Hypothalamus (tissue), 51 donors: ENCODE results near the gene SKIDA1.

Experiments used
- DNase-seq, 51 donors: peaks; one replicate each; lab custom pipeline; 2025; lab: John Stamatoyannopoulos, UW

SKIDA1 gene

DNA sequence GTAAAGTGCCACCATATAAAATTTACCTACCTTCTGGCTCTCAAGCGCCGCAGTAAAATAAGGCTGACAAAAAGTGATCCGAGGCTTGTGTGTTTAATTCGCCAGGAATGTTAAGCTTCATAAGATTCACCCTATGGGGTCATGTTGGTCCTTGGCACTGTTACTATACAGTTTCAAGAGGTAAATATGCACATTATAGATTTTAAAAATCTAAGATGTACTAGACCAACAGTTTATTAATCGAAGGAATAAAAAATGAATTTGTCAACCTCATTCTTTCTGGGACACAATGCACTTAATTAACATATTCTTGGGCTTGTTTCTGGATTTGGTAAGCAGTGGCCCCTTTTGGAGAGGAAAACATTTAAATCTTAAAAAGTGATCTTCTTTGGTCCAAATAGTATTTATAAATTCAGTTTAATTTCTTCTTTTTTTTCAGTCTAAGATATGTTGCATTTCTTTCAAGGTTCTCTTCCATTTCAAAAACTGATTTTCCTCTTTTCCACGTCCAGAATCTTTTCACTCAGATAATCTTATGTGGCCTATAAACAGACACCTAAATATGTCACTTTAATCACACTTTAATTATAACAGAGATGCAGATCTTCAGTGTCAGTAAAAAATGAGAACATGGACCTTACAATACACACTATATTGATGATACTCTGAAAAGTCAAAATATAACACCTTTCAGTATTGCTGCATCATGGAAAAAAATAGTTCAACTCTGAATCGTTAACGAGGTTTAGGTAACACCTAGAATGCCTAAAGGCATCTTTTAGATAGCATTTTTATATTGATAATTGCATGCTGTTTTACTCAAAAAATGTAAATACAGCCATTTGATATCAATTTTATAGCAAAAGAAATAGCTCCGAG, 3.8 kb upstream of the SKIDA1 start:
- no peak for DNase-seq

DNA sequence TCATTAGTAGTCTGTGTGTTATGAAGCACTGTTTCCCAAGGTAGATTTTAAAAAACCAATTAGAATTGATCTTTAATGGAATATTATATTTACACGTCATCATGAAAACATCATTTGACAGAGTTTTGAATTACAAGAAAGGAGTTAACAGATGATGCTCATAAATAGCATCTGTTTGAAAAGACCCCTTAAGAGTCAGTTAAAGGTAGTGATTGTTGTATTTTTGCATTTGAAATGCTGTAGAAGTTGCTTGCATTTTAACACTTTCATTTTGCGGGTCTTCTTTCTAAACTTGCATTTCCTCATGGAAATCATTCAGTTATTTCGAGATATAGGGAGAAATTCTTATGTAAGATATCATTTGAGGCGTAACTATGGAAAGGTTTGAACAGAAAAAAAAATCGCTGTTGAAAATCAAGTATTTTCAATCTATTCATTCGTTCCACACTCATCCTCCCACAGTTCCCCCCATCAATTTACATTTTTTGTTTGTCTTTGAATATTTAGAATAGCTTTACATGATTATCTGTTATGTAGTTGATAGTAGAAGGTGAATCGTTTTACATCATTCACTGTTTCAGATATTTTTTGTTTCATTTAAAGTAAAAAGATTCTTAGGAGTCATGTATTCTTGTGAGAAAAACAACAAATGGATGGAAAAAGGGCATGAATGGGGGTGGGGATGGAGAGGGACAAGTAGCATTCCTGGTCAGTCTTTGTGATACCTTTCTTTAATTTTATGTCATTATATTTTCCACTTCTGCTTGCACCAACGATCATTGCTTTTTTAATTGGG, 3.0 kb upstream of the SKIDA1 start:
- DNase-seq, result peak in 1 of 51 donors; percentile 66

DNA sequence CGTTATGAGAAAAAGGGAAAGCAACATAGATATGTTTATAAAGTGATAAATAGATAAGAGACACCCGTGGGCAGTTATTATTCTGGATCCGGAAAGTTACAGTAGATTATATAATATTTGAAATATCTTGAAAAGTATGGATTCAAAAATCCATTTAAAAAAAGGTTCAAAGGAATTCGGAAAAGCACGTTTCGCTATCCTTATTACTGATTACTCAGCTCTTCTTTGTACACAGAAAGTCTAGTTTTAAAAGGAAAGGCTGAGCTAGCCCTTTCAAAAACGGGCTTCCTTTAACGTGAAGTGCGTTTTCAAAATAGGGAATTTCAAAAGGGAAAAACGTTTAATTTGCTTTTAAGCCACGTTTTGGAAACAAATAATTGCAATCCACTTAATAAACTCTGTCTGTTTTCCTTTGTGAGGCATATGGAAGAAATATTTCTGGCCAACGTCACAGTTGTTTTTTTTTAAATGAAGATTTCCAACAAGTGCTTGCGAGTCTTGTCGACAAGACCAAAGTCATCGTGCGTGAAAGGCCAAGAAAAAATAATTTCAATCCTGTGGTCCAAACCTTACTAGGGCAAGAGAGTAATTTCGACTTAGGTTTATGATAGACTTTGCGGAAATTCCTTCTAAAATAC, 2.2 kb upstream of the SKIDA1 start:
- DNase-seq, result peak in 1 of 51 donors; percentile 74

GRCh38 chr10:21526860-21527597, 1.5 kb upstream of the SKIDA1 start:
- DNase-seq, result peak in 45 of 51 donors; percentile 34 to 89 (median 59)

GRCh38 chr10:21526188-21526859, 842 bp upstream of the SKIDA1 start:
- DNase-seq, result peak in 48 of 51 donors; percentile 34 to 92 (median 80)

- peak in 5 of 51 donors; percentile 7 to 80 (median 15) for DNase-seq
Observed at GRCh38 chr10:21524526-21525366, 736 bp downstream of the SKIDA1 start.

DNA sequence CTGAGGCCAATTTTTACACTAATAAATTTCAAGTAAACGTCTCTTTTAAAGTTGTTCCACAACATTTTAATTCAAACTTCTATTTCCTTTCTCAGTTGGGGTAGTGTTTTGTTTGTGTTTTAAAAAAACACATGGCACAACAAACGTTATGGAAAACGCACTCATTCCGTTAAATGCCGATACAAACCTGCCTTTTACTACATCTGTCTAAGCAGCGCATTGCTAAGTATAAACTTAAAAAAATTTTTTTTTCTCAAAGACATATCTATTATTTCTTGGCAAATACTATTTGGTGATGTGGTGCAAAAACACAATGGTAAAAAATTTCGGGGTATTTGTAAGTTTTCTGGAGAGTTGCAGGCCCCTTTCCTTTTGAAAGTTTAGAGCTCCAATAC, 1.4 kb downstream of the SKIDA1 start:
- no peak for DNase-seq

GRCh38 chr10:21523557-21524008, 1.9 kb downstream of the SKIDA1 start:
- DNase-seq, result peak in 4 of 51 donors; percentile 13 to 24 (median 16)

DNA sequence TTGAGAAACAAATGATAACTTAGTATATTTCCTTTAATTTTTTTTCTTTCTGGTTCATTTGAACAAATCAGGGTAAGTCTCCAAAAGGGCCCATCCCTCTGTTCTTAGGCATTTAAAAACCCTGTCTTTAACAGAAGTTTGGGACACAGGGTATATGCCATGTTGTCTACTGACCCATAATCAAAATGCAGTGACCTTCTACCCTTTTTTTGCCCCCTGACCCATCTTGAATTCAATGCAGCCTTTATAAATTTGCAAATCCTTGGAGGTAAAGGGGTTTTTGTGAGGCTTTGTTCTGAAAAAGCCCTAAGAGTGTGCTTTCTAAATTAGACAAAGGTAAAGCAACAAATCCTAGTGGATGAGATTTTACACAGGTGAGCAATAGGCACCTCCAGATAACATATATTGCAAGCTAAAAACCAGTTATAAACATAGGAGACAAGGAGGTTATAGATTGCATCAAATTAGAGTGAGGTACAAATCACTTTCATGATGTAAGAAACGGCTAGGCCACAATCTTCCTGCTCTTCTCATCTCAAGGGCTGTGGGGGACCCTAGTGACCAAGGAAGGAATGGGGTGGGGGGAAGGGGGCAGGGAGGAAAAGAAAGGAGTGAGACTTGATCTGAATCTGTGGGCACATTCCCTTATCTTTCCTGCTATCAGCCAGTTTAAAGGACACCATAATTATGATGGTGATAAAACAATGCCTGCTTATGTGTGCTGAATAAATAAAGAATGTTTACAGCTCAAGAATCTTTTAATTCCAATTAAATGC, 2.7 kb downstream of the SKIDA1 start:
- no peak for DNase-seq

- no peak for DNase-seq
Observed at GRCh38 chr10:21521751-21522533, 3.5 kb downstream of the SKIDA1 start.

GRCh38 chr10:21520949-21521348, 4.5 kb downstream of the SKIDA1 start:
- no peak for DNase-seq

DNA sequence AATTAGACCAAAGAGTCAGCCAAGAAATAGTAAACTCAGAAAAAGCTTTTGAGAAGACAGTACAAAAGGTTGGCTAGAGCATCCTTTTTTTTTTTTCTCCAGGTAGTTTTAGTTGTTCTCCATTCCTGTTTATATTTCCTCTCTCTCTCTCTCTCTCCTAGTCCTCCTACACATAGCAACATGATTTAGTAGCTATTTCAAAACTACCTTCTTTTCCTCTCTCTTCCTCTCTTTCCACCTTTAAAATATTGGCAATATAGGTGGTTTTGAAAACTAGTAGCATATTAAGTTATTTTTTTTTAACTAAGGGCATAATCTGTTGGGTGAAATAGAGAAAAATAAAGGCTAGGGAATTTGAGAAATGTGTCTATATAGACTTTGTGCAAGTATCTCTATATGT, 5.0 kb downstream of the SKIDA1 start:
- no peak for DNase-seq

DNA sequence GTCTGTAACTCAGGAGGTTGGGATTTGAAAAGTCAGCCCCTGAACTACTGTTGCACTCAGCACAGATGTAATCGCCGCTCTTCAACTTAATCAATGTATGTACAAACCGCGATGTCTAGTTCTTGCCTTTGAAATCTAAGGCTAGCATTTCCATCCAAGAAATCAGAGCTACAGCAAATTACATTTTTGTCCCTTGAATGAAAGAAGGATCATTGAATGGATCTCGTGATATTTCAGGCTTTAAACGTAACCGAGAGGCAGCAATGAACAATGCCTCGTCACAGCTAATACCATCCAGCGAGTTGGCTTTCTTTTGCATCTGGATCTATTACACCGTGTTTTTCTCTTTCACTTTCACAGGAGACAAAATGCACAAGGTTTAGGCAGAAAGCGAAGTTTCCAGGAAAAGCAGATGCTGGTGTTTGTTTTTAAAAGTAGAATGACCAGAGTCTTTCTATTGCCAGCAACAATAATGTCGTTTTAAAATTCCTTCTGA, 5.5 kb downstream of the SKIDA1 start:
- peak in 2 of 51 donors; percentile 18 to 63 for DNase-seq

GRCh38 chr10:21519397-21519933, 6.0 kb downstream of the SKIDA1 start:
- peak in 1 of 51 donors; percentile 47 for DNase-seq

GRCh38 chr10:21518641-21519396, 6.7 kb downstream of the SKIDA1 start:
- peak in 1 of 51 donors; percentile 47 for DNase-seq

GRCh38 chr10:21518149-21518640, 7.3 kb downstream of the SKIDA1 start:
- peak in 2 of 51 donors; percentile 56 to 76 for DNase-seq
